A673 (cell line): ENCODE measurements around the gene TFIP11. TPM values are rescaled to one million over a fixed set of nuclear protein-coding genes. Genes with fewer than 3 reads are reported as not detected.

ENCODE experiments used
- Bru-seq: library from RNA; stranded (reverse); fragments of 400-500 nt; gene quantifications from one replicate; lab custom pipeline; 2021; lab: Mats Ljungman, UMichigan
- BruChase-seq, 2 experiments: library from RNA; stranded (reverse); fragments of 400-500 nt; gene quantifications; one replicate each; lab custom pipeline; 2021; lab: Mats Ljungman, UMichigan
- BruUV-seq: library from RNA; stranded (reverse); fragments of 400-500 nt; replicated peaks from 2 replicates; lab custom pipeline; 2021; lab: Mats Ljungman, UMichigan
- CTCF ChIA-PET: fragments of 300-600 bp; sonication (Branson Sonifier 250); formaldehyde crosslinking; loops from one replicate; lab custom pipeline; 2022; ENCODE audit warnings: antibody characterized with exemption; lab: Charles Lee
- POLR2A ChIA-PET: fragments of 300-600 bp; sonication (Branson Sonifier 250); formaldehyde crosslinking; loops from one replicate; lab custom pipeline; 2022; ENCODE audit warnings: antibody characterized with exemption; ENCODE audit not compliant: low non-redundant PET; lab: Charles Lee
- DNase-seq: peaks from one replicate; pipeline ENCODE4 v3.0.0-alpha.2; 2015; ENCODE audit warnings: low spot score
- H3K27ac ChIP-seq: fragments of 200-600 bp; sonication (generic); 2 replicates; pipeline ENCODE4 v1.5.1; 2016; ENCODE audit warnings: mixed run types, low read depth, mild to moderate bottlenecking, mixed read lengths, antibody characterized with exemption, low read length; ENCODE audit not compliant: poor library complexity, severe bottlenecking
- H3K27me3 ChIP-seq: fragments of 200-600 bp; sonication (generic); replicated peaks from 2 replicates; pipeline ENCODE4 v1.6.1; 2017; ENCODE audit warnings: mixed run types, low read depth, mild to moderate bottlenecking, mixed read lengths, antibody characterized with exemption, low read length; ENCODE audit not compliant: insufficient read depth, poor library complexity
- H3K36me3 ChIP-seq: fragments of 200-600 bp; sonication (generic); 2 replicates; pipeline ENCODE4 v1.6.1; 2016; ENCODE audit warnings: mixed run types, mild to moderate bottlenecking, mixed read lengths, antibody characterized with exemption, low read length; ENCODE audit not compliant: insufficient read depth, poor library complexity, severe bottlenecking
- H3K4me1 ChIP-seq: fragments of 200-600 bp; sonication (generic); 2 replicates; pipeline ENCODE4 v1.6.1; 2017; ENCODE audit warnings: mixed run types, mild to moderate bottlenecking, mixed read lengths, antibody characterized with exemption, low read length; ENCODE audit not compliant: insufficient read depth, poor library complexity, severe bottlenecking
- H3K4me3 ChIP-seq: fragments of 200-600 bp; sonication (generic); 2 replicates; pipeline ENCODE4 v1.5.1; 2016; ENCODE audit warnings: low read depth, mixed run types, mild to moderate bottlenecking, mixed read lengths, low read length; ENCODE audit not compliant: poor library complexity, severe bottlenecking
- H3K9me3 ChIP-seq: fragments of 200-600 bp; sonication (generic); 2 replicates; pipeline ENCODE4 v1.6.1; 2016; ENCODE audit warnings: mixed run types, low read depth, mild to moderate bottlenecking, mixed read lengths, antibody characterized with exemption, low read length; ENCODE audit not compliant: poor library complexity, severe bottlenecking
- EZH2 ChIP-seq: fragments of 200-600 bp; sonication (generic); IDR thresholded peaks from 2 replicates; pipeline ENCODE4 v1.6.1; 2017; ENCODE audit warnings: borderline replicate concordance, low read depth, mild to moderate bottlenecking, mixed read lengths, antibody characterized with exemption, low read length; ENCODE audit not compliant: poor library complexity, severe bottlenecking
- intact Hi-C: fragments of 100-400 bp; cut with micrococcal nuclease; formaldehyde crosslinking; loops from one replicate; pipeline ENCODE4 v1.10.0; 2022; ENCODE audit not compliant: unreplicated experiment
- long read RNA-seq: library from polyadenylated mRNA; stranded (forward); transcript quantifications from one replicate; pipeline ENCODE4 v2.0.0, GENCODE V29; 2022
- total RNA-seq: library from RNA; stranded (reverse); gene quantifications from 2 replicates; pipeline ENCODE4 v1.2.3, GENCODE V29; 2021
- TF ChIP-seq, protein P1 (sequence below): fragments of 300-800, 200-600 bp; sonication (generic); conservative IDR thresholded peaks from 2 replicates; pipeline ENCODE4 v1.5.1; 2017; ENCODE audit warnings: low read depth, mild to moderate bottlenecking, antibody characterized with exemption, low read length, moderate library complexity, mixed read lengths

Gene TFIP11
- total RNA-seq (44.0 and 46.4 TPM in 2 replicates), Bru-seq, nascent RNA (percentile 69 among the genes with signal in this experiment), BruChase-seq, experiment 1, labeled RNA remaining after a 2-hour chase (percentile 70 among the genes with signal in this experiment), BruChase-seq, experiment 2, labeled RNA remaining after a 6-hour chase (percentile 68 among the genes with signal in this experiment)
- long read RNA-seq, transcript TFIP11-204 (15 exons, 3,586 nt), result major isoform, 84 of 136 reads
- long read RNA-seq, partial matches to known transcripts, result 5 of 136 reads
- long read RNA-seq, other reads (novel, unspliced or antisense), result 43 of 136 reads

DNA sequence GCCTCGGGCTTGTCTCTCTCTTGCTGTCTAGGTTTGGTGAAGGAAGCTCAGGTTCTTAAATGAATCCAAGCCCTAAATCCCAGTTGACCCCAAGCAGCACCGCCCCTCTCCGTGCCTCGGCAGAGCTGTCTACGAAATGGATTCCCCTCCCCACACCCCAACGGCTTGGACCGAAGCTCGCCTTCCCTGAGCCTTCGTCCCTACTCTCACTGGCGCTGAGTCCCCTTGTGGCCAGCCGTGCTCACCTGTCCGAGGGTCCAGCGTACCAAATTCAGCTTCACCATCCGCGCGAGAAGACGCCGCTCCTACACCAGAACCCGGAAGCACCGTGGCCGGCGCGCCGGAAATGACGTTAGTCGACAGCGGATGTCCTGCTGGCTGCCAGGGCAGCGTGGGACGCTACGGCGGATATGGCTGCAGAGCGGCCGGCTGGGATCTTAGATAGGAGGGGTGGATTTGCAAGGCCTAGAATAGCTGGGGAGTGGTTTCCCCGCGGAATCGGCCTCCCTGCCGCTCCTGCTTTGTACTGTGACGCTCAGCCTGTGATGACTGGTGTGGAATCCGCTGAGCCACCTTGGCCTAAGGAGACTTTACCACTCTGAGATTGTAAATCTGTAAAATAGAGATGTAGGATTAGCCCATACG, at the start of gene TFIP11:
TFIP11 (minus strand) TSS at position 325 of the 645 bp plus-strand sequence. CDS start 2,201 bp downstream, outside the sequence.
- Histone ChIP-seq H3K4me1 (peaks cover 15% of the 10 kb centered on the region), H3K27ac (peak within 1 kb of the TSS; percentile 73), H3K4me3 (peak within 1 kb of the TSS; percentile 81), H3K36me3 (peaks cover 31% of the 10 kb centered on the region), H3K9me3 (no peaks in the 10 kb centered on the region), H3K27me3 (no peaks in the 10 kb centered on the region)
- CTCF ChIA-PET, result interaction anchor here (0.6 kb wide), 1 partner anchor 24 kb away, joined by 3 read pairs; no protein-coding TSS in a partner anchor
- TF ChIP-seq, protein P1, sequence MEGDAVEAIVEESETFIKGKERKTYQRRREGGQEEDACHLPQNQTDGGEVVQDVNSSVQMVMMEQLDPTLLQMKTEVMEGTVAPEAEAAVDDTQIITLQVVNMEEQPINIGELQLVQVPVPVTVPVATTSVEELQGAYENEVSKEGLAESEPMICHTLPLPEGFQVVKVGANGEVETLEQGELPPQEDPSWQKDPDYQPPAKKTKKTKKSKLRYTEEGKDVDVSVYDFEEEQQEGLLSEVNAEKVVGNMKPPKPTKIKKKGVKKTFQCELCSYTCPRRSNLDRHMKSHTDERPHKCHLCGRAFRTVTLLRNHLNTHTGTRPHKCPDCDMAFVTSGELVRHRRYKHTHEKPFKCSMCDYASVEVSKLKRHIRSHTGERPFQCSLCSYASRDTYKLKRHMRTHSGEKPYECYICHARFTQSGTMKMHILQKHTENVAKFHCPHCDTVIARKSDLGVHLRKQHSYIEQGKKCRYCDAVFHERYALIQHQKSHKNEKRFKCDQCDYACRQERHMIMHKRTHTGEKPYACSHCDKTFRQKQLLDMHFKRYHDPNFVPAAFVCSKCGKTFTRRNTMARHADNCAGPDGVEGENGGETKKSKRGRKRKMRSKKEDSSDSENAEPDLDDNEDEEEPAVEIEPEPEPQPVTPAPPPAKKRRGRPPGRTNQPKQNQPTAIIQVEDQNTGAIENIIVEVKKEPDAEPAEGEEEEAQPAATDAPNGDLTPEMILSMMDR, result no peak
- POLR2A ChIA-PET, result interaction anchor here (0.7 kb wide), 1 partner anchor 53 kb away, joined by 16 read pairs; no protein-coding TSS in a partner anchor
- intact Hi-C loops, result no loop called here
- peak; percentile 93 for DNase-seq
- BruUV-seq, result no TSS peak

GRCh38 chr22:26561756-26562417, 49.6 kb upstream of the TFIP11 start:
- POLR2A ChIA-PET, result no interaction called here
- TF ChIP-seq EZH2, result no peak
- TF ChIP-seq, protein P1, result no peak

GRCh38 chr22:26559961-26560575, 47.8 kb upstream of the TFIP11 start:
- no peaks in the 10 kb centered on the region for H3K4me1 ChIP-seq
- intact Hi-C loops, result no loop called here
- no peak overlapping the region for H3K4me3 ChIP-seq
- TF ChIP-seq, protein P1, result no peak
- TF ChIP-seq EZH2, result no peak
- H3K27me3 ChIP-seq, result no peaks in the 10 kb centered on the region
- CTCF ChIA-PET, result no interaction called here
- no peaks in the 10 kb centered on the region for H3K9me3 ChIP-seq
- no peak overlapping the region for H3K27ac ChIP-seq
- no peak for DNase-seq
- no peaks in the 10 kb centered on the region for H3K36me3 ChIP-seq
- BruUV-seq, result no TSS peak
- POLR2A ChIA-PET, result no interaction called here

More at GRCh38 chr22:26561756-26562417, 49.6 kb upstream of the TFIP11 start:
- Histone ChIP-seq H3K4me1 (no peaks in the 10 kb centered on the region), H3K4me3 (no peak overlapping the region), H3K9me3 (no peaks in the 10 kb centered on the region), H3K27ac (no peak overlapping the region), H3K27me3 (no peaks in the 10 kb centered on the region), H3K36me3 (no peaks in the 10 kb centered on the region)
- CTCF ChIA-PET, result no interaction called here
- BruUV-seq, result no TSS peak
- intact Hi-C loops, result no loop called here
- DNase-seq, result no peak
